Measurements from ENCODE around the gene JOSD2.
A peak's percentile ranks its signal among the peaks of the same experiment; 100 is the strongest.

The JOSD2 gene

GRCh38 chr19:50512999-50513745 is 2.2 kb upstream of the JOSD2 start:
- no peak for DNase-seq

DNA sequence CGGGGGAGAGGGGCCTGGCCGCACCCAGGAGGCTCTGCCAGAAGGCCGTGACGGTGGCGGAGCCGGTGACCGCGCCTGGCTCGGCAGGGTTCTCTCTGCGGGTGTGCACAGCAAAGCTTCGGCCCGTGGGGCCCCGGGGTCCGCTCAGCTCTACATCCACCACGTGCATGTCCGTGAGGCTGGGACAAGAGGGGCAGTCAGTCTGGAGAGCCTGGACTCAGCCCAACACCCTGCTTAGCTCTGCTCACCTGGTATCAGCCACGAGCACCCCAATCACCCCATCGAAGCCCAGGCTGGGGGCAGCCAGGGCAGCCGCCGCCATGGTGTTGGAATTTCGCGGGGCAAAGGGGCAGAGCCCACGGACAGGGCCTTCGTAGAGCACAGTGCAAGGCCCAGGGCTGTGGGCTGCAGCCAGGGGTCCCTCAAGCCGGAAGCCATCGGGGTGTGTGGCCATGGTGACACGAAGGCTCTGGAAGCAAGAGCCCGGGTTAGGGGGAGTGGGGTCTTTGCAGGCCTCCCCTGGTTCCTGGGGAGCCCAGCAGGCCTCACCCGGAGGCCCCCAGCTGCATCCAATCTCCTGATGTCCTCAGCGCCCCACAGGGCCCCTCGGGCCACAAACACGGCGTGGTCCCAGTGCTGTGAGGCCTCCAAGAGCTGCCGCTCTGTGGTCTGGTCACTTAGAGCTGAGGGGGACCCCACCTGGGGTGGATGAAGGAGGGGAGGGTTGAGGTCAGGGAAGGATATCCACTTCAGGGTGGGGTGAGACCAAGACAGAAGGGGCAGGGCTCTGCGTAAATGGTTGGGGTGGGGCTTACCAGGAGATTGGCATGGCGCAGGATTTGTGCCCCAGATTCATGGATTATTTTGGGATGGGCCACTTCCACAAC is 1.4 kb upstream of the JOSD2 start:
- DNase-seq = no peak

DNA sequence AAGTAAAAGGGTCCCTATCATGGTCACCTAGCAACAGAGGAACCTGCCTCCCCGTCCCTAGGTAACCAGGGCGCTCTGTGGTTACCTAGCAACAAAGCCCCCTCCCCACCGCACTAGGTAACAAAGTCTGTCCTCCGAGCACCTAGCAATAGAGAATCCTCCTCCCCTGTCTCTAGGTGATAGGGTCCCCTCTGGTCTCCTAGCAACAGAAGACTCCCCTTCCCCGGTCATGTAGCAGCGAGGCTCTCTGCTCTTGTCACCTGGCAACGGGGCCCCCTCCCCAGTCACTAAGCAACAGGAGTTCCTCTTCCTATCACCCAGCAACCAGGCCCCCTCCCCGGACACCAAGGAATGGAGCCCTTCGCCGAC is 307 bp downstream of the JOSD2 start:
- DNase-seq = no peak

DNA sequence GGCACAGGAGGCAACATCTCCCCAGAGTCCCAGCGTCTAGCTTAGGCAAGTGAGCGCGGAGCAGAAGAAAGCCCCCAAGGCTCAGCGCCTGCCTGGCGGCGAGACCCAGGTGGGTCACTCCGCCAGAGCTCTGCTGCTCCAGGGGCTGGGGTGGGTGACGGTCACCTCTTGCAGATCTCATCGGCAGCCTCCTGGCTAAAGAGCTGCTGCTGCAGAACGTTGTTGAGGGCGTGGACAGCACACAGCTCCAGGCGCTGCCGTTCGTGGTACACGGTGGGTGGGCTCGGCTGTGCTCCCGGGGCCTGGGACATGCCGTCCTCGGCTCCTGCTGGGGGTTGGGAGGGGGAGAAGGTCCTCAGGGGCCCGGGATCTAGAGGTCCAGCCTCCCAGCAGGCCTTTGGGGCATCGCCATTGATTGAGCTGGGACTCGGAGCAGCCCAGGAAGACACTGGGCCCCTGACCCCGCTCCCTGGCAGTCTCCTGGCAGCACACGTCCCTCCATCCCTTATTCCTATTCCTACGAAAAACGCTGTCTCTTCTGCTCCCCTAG is 795 bp downstream of the JOSD2 start:
- no peak for DNase-seq

GRCh38 chr19:50509366-50509765 is 1.6 kb downstream of the JOSD2 start:
- peak; percentile 15 for DNase-seq

GRCh38 chr19:50508843-50509190 is 2.2 kb downstream of the JOSD2 start:
- DNase-seq = no peak

GRCh38 chr19:50507376-50507775 is 3.6 kb downstream of the JOSD2 start:
- no peak for DNase-seq

DNA sequence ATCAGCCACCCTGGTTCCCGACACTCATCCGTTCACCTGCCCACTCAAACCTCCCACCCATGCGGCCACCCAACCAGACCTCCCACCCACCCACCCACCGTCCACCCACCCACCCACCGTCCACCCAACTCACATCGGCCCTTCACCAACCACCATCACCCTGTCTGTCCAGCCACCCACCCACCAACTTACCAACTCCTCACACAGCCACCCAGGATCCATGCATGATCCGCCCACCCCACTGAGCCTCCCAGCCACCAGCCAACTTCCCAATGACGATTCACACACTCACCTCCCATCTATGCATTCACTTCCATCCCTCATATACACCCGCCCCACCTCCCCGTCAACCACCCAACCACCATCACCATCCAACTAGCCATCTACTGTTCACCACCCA is 4.3 kb downstream of the JOSD2 start:
- no peak for DNase-seq

- DNase-seq = no peak
Observed at GRCh38 chr19:50505856-50506611, 5.0 kb downstream of the JOSD2 start.

DNA sequence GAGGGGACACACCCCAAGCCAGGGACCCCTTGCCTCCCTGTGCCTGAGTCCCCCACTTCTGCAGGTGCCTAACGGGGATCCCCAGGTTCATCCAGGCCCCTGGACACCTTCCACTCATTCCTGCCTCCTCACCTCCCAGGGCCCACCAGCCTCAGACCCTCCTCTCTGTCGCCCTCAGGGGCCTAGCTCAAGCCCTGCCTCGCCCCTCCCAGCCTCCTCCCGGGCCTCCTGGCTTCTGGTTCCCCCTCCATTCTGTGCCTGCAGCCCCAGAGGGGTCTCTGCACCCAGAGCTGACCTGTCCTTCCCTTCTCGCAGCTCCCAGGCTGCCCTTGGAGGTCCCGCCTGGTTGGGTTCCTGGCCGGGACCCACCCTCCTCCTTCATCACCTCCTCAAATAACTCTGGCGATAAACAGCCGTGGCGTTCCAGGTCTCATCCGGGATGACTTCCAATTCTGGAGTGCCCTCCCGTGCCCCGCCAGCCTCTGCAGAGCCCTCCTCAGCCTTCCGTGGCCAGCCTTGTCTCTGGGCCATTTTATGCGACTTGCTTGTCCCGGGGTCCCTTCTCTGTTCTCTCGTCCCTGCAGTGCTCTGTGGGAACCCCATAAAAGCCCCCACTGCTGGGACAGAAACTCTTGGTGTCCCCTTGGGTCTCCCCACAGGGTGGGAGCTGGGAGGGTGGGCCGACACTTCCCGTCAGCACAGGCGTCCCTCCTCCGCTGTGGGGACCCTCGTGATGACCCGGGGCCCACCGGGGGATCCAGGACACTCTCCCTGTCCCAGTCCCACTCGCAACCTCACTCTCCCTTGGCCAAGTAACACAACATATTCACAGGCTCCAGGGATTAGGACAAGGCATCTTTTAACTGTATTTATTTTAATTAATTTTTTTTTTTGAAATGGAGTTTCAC is 9.2 kb downstream of the JOSD2 start:
- no peak for DNase-seq

DNA sequence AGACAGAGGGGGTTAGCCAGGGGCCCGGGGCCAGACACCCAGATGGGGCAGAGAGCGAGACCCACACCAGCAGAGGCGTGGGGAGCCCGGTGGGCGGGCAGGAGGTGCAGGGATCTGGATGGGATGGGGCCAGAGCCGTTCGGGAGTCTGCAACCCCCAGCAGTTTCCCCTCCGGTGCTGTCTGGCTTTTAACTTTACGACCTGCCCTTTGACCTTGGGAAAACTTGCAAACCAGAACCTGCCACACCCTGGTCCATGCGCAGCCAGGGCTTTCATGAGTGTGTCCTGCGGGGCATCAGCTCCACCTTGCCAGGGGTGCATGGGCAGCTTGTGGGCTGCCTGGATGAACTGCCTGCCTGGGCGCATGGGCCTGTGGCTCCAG is 9.8 kb downstream of the JOSD2 start:
- DNase-seq = no peak

DNA sequence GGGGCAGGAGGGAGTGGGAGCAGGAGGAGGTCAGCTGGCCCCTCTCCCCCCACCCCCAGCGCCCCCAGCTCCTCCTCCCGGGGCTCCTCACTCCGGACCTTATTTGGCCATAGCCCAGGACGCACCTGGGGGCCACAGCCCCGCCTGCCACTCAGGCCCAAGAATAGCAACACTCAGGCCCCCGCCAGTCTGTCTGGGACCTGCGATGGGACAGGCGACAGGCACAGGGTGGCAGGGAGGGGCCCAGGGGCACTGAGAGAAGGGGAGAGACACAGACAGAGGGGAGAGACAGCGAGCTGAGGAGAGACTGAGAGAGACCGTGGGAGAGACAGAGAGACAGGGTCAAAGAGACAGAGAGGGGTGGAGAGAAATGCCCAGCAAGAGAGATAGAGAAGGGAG is 10.2 kb downstream of the JOSD2 start:
- DNase-seq = no peak

DNA sequence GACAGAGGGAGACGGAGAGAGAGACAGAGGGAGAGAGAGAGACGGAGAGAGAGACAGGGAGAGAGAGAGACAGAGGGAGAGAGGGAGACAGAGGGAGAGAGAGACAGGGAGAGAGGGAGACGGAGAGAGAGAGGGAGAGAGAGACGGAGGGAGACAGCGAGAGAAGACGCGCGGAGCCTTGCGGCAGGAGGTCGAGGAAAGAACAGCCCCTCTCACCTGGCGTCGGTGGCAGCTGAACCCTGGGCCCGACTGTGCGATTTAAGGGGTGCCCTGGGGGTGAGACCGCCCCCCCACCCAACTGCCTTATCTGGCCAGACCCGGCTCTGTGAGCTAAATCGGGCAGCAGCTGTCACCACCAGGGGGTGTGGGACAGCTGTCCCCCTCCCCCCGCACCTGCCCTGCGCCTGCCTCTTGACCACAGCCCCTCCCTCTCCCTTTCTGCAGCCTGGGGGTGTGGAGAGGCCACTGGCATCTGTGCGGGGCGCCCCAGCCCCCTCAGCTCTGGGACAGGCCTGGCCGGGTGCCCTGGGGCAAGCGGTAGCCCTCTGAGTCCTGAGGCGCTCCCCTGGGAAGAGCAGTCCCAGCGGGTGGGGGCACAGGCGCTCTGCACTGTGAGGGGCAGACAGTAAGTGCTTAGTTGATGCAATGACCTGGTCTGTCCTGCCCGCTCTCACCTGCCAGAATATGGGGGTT is 10.8 kb downstream of the JOSD2 start:
- peak; percentile 44 for DNase-seq

DNA sequence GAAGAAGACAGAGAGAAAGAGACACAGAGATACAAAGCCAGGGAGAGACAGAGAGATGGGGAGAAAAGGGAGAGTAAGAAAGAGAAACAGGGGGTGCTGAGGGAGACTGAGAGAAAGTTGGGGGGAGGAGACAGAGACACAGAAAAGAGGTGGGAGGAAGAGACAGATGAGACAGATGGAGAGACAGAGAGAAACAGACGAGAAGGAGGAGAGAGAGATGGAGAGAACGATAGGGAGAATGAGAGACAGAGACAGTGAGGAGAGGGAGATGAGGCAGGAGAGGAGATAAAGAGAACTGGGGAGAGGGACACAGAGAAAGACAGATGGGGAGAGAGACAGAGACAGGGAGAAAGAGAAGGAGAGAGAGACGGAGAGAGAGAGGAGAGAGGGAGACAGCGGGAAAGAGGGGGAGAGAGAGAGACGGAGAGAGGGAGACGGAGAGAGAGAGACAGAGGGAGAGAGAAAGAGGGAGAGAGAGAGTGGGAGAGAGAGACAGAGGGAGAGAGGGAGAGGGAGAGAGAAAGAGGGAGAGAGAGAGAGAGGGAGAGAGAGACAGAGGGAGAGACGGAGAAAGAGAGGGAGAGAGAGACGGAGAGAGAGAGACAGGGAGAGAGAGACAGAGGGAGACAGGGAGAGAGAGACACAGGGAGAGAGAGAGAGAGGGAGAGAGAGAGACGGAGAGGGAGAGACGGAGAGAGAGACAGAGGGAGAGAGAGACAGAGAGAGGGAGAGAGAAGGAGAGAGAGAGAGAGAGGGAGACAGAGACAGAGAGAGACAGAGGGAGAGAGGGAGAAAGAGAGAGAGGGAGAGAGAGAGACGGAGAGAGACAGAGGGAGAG is 12.6 kb downstream of the JOSD2 start:
- no peak for DNase-seq

GRCh38 chr19:50497022-50497405 is 14.0 kb downstream of the JOSD2 start:
- DNase-seq = no peak

- peak; percentile 16 for DNase-seq
Observed at GRCh38 chr19:50496189-50497021, 14.6 kb downstream of the JOSD2 start.

GRCh38 chr19:50495020-50495531 is 15.9 kb downstream of the JOSD2 start:
- no peak for DNase-seq

DNA sequence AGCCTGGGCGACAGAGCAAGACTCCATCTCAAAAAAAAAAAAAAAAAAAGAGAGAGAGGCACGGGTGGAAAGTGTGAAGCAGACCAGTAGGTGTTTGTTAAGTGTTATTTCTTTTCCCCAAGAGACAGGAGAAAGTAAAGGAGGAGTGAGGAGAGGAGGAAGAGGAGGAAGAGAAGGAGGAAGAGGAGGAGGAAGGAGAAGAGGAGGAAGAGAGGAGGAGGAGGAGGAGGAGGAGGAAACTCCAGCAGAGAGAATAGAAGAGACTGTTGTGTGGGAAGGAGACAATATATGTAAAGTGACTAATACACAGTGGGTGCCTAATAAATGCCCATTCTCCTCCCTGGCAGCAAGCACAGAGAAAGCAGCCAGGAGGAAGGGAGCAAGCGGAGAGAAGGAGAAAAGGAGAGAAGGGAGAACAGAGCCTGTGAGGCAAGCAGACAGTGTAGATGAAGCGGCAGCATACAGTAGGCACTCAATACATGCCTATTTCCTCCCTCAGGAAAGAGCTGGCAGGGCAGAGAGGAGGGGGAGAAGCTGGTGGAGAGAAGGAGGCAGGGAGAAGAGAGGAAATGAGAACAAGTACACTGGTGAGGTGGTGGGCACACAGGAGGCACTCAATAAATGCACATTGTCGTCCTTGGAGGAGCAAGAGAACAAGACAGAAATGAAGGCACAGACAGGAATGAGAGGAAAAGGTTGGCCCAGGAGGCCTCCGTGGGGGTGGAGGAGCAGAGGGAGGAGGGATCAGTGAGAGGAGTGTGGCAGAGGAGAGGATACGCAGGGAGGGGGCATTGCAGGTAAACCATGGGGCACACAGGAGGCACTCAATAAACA is 16.6 kb downstream of the JOSD2 start:
- DNase-seq = no peak

DNA sequence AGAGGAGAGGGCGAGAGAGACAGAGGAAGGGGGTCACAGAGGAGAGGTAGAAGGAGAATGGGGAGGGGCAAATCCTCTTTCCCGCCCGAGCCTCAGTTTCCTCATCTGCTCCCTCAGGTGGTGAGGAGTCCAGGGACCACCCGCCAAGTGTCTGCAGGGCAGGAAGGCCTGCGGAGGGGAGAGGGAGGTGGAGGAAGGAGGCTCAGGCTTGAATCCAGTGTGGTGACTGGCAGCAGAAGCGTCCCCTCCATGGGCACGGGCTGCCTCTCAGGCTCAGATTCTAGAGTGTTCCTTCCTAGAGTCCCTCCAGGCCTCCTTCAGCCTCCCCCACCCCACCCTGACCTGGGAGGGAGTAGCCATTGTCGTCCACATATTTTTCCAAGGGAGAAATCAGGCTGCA is 17.8 kb downstream of the JOSD2 start:
- DNase-seq = no peak
